GM20000 (cell line): ENCODE data around the gene USP47.

Experiments
- DNase-seq: peaks from one replicate; pipeline ENCODE4 v3.0.0; 2012; ENCODE audit warnings: low spot score
- TF ChIP-seq, protein P1 (sequence below): IDR thresholded peaks from 2 replicates; pipeline ENCODE4 v1.5.1; 2012; ENCODE audit warnings: mild to moderate bottlenecking, control low read depth; ENCODE audit errors: extremely low read depth, missing control alignments

The USP47 gene

DNA sequence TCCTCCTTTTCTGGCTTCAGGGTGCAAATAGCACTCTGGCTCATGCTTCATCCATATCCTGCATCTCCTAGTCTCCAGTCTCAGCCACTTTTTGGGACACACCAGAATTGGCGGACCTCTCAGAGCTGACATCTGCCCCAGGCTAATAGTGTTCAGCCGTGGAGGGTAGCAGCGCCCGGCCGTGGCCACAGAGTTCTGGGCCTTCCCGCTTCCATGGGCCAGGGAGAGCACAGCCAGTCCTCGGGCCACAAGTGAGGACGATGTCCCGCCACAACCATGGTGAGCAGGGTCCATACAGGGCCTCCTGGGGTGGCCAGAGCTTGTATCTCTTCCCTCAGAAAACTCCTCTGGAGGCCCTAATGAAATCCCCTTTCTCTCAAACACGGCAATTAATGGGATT lies 140.7 kb downstream of the USP47 start:
- TF ChIP-seq, protein P1, sequence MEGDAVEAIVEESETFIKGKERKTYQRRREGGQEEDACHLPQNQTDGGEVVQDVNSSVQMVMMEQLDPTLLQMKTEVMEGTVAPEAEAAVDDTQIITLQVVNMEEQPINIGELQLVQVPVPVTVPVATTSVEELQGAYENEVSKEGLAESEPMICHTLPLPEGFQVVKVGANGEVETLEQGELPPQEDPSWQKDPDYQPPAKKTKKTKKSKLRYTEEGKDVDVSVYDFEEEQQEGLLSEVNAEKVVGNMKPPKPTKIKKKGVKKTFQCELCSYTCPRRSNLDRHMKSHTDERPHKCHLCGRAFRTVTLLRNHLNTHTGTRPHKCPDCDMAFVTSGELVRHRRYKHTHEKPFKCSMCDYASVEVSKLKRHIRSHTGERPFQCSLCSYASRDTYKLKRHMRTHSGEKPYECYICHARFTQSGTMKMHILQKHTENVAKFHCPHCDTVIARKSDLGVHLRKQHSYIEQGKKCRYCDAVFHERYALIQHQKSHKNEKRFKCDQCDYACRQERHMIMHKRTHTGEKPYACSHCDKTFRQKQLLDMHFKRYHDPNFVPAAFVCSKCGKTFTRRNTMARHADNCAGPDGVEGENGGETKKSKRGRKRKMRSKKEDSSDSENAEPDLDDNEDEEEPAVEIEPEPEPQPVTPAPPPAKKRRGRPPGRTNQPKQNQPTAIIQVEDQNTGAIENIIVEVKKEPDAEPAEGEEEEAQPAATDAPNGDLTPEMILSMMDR: no peak
- DNase-seq: no peak

DNA sequence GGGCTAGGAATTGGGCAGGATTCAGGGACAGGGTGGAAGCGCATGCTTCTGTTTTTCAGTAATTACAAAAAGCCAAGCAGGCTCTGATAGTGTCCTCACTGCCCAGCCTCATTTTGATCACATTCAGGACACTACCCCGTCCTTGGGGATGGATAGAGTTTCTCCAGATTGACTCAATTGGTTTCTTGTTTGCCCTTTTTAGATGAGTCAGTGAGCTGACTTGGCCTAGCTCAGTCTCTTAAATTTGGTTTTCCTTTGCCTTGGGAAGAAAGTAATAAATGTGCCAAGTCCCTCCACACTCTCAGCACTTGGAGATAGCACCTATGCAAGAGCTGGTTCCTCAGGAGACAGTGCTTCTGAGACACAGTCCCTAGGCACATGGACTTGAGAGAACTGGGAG lies 141.2 kb downstream of the USP47 start:
- DNase-seq: no peak
- TF ChIP-seq, protein P1: no peak

DNA sequence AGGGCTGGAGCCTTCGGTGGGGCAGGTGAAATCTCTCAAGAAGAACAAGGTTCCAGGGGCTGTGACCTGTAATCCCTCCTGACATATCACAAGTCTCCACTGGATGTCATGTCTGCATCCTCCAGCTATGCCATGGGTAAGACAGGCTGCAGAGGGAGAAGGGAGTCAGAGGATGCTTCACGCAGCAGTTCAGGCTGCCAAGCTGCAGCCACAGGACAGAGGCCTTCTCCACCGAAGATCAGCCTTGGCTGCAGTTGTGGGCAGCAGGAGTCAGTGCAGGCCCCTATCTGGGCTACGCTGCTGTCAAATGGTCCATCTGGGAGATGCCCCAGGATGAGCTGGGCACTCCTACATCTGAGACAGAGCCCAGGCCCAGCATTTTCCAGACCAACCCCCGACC lies 141.7 kb downstream of the USP47 start:
- no peak for DNase-seq
- TF ChIP-seq, protein P1: no peak

DNA sequence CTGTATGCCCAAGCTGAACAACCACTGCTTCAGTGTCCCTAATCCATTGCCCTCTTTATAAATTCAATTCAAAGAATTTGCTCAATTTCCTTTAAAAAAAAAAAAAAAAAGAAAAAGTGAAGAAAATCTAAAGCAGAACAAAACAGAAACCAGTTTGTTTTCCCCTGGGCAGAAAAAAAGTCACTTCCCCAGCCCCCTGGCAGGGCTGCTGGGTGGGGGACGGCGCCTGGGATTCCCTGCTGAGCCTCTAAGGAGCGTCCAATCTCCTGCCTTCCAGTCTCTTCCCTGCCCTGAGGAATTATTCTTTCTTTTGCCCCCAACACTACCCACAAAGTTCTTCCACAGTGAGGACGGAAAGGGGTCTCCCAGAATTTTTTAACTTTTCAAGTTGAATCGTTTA lies 142.8 kb downstream of the USP47 start:
- TF ChIP-seq, protein P1: no peak
- DNase-seq: no peak

DNA sequence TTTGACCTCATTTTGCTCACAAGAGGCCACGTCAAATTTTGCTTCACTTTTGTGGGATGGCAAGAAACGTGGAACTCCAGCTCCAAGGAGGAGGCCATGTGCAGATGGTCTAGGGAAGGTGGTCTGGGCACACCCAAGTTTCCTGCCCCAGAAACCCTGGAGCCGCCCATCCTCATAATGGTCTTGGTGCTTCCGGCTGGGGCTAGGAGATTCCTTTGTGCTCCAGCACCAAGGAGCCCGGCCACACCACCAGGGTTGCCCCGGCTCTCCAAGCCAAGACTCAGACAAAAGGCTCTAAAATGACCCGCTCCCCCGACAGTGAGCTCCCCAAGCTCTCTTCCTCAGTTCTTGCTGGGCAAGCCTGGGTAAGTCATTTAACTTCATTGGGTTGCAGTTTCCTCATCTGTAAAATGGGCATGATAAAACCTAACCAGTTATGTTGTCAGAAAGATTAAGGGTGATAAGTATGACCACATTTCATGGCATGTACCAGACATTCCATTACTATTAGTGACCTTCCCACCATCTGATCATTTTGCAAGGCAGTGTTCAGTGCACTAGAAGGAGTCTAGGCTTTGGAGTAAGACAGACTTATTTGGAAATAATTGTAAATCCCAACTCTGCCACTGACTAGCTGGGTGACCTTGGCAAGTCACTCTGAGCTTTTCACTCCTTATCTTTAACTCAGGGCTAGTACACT lies 143.4 kb downstream of the USP47 start:
- DNase-seq: no peak
- TF ChIP-seq, protein P1: no peak

DNA sequence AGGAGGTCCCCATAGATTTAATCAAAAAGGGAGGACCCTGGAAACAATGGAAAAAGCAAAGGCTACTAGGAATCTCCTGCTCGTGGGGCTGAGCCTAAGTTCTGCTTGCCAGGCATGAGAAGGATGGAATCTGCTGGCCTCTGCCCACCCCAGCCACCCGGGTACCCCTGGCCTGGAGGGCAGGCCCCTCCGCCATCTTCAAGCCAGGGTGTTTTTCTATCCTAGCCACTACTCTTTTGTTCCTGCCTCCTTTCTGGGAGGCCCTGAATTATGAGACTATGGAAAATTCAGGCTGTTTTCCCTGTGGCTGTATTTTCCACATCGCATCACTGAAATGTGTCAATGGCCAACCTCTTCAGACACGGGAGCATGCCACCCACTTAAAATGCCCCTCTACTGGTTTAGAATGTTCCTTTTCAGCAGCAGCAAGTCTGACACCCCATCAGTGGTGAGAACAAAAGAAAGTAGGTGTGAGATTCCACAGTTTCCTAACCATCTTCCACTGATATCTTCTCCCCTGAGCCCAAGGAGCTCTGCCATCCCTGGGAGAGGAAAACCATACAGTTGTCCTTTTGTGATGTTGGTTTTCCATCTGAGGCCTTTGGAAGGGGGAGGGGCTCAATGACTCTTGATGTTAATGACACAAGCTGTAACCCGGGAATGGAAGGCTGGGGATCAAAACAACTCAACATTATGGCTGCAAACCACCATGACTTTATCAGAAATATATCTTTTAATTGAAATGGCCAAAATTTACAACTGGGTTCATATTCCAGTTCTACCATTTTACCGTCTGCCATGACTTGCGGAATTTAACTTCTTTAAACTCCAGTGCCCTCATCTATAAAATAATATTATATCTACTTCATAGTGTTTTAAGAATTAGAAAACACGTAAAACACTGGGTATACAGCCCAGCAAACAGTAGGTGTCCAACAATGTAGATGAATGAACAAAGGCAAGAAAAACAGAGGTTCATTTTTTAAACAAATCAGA lies 144.5 kb downstream of the USP47 start:
- DNase-seq: no peak
- TF ChIP-seq, protein P1: no peak

DNA sequence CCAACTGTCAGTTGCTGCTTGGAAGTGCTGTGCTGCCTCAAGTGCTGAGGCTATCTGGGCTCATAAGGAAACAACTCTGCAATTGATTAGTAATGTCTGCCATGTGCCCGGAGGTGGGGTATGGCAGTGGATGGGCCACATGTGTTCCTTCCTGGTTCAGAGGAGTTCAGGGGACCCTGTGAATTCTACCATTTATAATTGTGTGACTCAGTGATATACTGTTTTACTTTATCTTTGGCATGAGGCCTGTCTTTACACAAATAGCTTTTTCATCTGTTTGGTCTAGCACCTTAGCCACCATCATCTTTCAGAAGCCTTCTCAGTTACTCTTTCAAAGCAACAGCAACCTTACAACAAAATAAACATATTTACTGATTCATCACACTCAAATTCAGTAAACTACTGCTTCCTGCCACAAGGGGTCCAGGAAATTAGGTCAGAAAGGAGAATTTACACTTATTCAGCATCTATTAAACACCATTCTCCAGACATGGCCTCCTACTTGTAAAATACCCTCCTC lies 145.8 kb downstream of the USP47 start:
- TF ChIP-seq, protein P1: no peak
- no peak for DNase-seq
